ENCODE measurements around the gene TSPAN12.
A peak's percentile ranks its signal among the peaks of the same experiment; 100 is the strongest.

The TSPAN12 gene

GRCh38 chr7:120806669-120807068 is 51.3 kb downstream of the TSPAN12 start (continued):
- no peak for TF ChIP-seq ELK4 (IDR thresholded peaks at IDR 0.05; ENCODE audit: borderline replicate concordance, low read depth, low read length)
- TF ChIP-seq ZNF843 (tag by site-specific recombination; IDR thresholded peaks at IDR 0.05), result peak; percentile 96
- TF ChIP-seq SP2 (tag by site-specific recombination; IDR thresholded peaks at IDR 0.05), result peak; percentile 41
- no peak for TF ChIP-seq MEIS1 (CRISPR knock-in tag; IDR thresholded peaks at IDR 0.05; ENCODE audit: borderline replicate concordance)
- no peak for TF ChIP-seq ZNF510 (tag by site-specific recombination; IDR thresholded peaks at IDR 0.05; ENCODE audit: insufficient replicate concordance)
- TF ChIP-seq SCRT2 (tag by site-specific recombination; IDR thresholded peaks at IDR 0.05), result peak; percentile 99
- 0 out of 2 replicates have a peak, but pooled peaks have one; percentile 47 for TF ChIP-seq ZSCAN18 (tag by site-specific recombination; IDR thresholded peaks at IDR 0.05)
- peak; percentile 36; the same call in 1 of the 2 replicates for TF ChIP-seq ZNF148 (tag by site-specific recombination; IDR thresholded peaks at IDR 0.05; ENCODE audit: borderline replicate concordance)
- no peak for TF ChIP-seq ZNF121 (tag by site-specific recombination; IDR thresholded peaks at IDR 0.05)
- peak; percentile 32; the same call in 1 of the 2 replicates for TF ChIP-seq ZNF488 (tag by site-specific recombination; IDR thresholded peaks at IDR 0.05)
- TF ChIP-seq ZNF473 (tag by site-specific recombination; IDR thresholded peaks at IDR 0.05), result no peak
- TF ChIP-seq ZNF501 (tag by site-specific recombination; IDR thresholded peaks at IDR 0.05), result peak; percentile 45; the same call in 1 of the 2 replicates
- no peak for TF ChIP-seq ZBTB20 (tag by site-specific recombination; IDR thresholded peaks at IDR 0.05)
- TF ChIP-seq OVOL3 (tag by site-specific recombination; IDR thresholded peaks at IDR 0.05), result peak; percentile 98
- TF ChIP-seq ZNF112 (tag by site-specific recombination; IDR thresholded peaks at IDR 0.05), result no peak
- TF ChIP-seq ZNF830 (tag by site-specific recombination; IDR thresholded peaks at IDR 0.05; ENCODE audit: low read depth), result no peak
- peak; percentile 91 for TF ChIP-seq IKZF3 (tag by site-specific recombination; IDR thresholded peaks at IDR 0.05)
- peak; percentile 70; the same call in 1 of the 2 replicates for TF ChIP-seq ZNF169 (tag by site-specific recombination; IDR thresholded peaks at IDR 0.05)
- TF ChIP-seq ZNF16 (tag by site-specific recombination; IDR thresholded peaks at IDR 0.05; ENCODE audit: low read depth), result no peak
- no peak; the same call in none of the 2 replicates for TF ChIP-seq GLI2 (tag by site-specific recombination; IDR thresholded peaks at IDR 0.05; ENCODE audit: borderline replicate concordance, low read depth)
- no peak for TF ChIP-seq ZNF792 (tag by site-specific recombination; IDR thresholded peaks at IDR 0.05)
- peak; percentile 87 for TF ChIP-seq KLF10 (tag by site-specific recombination; IDR thresholded peaks at IDR 0.05)
- TF ChIP-seq ZNF585B (tag by site-specific recombination; IDR thresholded peaks at IDR 0.05), result no peak
- peak; percentile 92 for TF ChIP-seq GFI1B (tag by site-specific recombination; IDR thresholded peaks at IDR 0.05)
- no peak for TF ChIP-seq ZNF701 (tag by site-specific recombination; IDR thresholded peaks at IDR 0.05)
- TF ChIP-seq ZNF529 (tag by site-specific recombination; IDR thresholded peaks at IDR 0.05; ENCODE audit: insufficient replicate concordance), result peak; percentile 42
- no peak for TF ChIP-seq HOXD13 (CRISPR knock-in tag; IDR thresholded peaks at IDR 0.05; ENCODE audit: borderline replicate concordance)
- no peak for TF ChIP-seq ZNF155 (tag by site-specific recombination; IDR thresholded peaks at IDR 0.05)
- TF ChIP-seq ZBTB49 (tag by site-specific recombination; IDR thresholded peaks at IDR 0.05; ENCODE audit: low read depth), result no peak
- TF ChIP-seq ZNF239 (tag by site-specific recombination; IDR thresholded peaks at IDR 0.05), result 0 out of 2 replicates have a peak, but pooled peaks have one; percentile 19
- TF ChIP-seq ZBTB8A (tag by site-specific recombination; IDR thresholded peaks at IDR 0.05), result peak; percentile 63
- no peak for TF ChIP-seq ZNF223 (tag by site-specific recombination; IDR thresholded peaks at IDR 0.05)
- peak; percentile 95 for TF ChIP-seq ZBTB1 (tag by site-specific recombination; IDR thresholded peaks at IDR 0.05)
- TF ChIP-seq ZSCAN23 (tag by site-specific recombination; IDR thresholded peaks at IDR 0.05), result peak; percentile 96
- no peak for TF ChIP-seq ZNF555 (tag by site-specific recombination; conservative IDR thresholded peaks at IDR 0.05)

All from HEK293 (cell line).